WERI-Rb-1 (cell line): ENCODE data around the gene NAA16.

Source experiments
- DNase-seq: peaks from one replicate; pipeline ENCODE4 v3.0.0-alpha.2; 2020
- H3K27ac ChIP-seq: fragments of 250-450 bp; sonication (Bioruptor Pico); 2 replicates; pipeline ENCODE4 v1.5.1; 2020; ENCODE audit warnings: mild to moderate bottlenecking, moderate library complexity
- H3K27me3 ChIP-seq: fragments of 250-450 bp; sonication (Bioruptor Pico); 2 replicates; pipeline ENCODE4 v1.5.1; 2021; ENCODE audit warnings: mild to moderate bottlenecking, low read depth, moderate library complexity; ENCODE audit not compliant: insufficient read depth, severe bottlenecking
- H3K36me3 ChIP-seq: fragments of 250-450 bp; sonication (Bioruptor Pico); 2 replicates; pipeline ENCODE4 v1.5.1; 2020; ENCODE audit warnings: mild to moderate bottlenecking, moderate library complexity
- H3K4me3 ChIP-seq: 2 replicates; pipeline ENCODE4 v1.5.1; 2011; ENCODE audit warnings: low read depth, mild to moderate bottlenecking, control low read depth, low read length
- H3K9me3 ChIP-seq: fragments of 250-450 bp; sonication (Bioruptor Pico); 2 replicates; pipeline ENCODE4 v1.5.1; 2021; ENCODE audit warnings: mild to moderate bottlenecking, moderate library complexity; ENCODE audit not compliant: severe bottlenecking
- TF ChIP-seq, protein P1 (sequence below): IDR thresholded peaks from 2 replicates; pipeline ENCODE4 v1.5.1; 2011; ENCODE audit warnings: low read depth, mild to moderate bottlenecking, control low read depth, inconsistent platforms, low read length

The NAA16 gene

DNA sequence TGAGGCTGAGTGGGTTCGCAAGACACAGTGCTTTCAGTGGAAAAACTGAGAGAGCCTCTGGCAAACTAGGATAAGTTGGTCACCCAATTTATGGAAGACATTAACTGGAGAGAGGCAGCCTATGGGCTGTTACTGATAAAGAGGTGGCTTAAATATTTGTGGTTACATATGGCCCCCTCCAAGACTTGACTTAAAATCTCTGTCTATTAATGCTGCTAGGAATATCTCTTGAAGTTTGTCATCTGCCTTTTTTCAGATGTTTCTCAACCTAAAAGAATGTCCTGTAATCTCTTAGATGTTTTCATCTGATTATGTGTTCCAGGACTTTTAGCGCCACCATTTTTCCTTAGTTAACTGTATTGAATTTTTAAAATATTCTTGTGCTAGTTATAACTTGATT lies 54.6 kb downstream of the NAA16 start:
- no peaks in the 10 kb centered on the region for H3K27me3 ChIP-seq
- DNase-seq: no peak
- peaks cover 13% of the 10 kb centered on the region for H3K36me3 ChIP-seq
- TF ChIP-seq, protein P1, sequence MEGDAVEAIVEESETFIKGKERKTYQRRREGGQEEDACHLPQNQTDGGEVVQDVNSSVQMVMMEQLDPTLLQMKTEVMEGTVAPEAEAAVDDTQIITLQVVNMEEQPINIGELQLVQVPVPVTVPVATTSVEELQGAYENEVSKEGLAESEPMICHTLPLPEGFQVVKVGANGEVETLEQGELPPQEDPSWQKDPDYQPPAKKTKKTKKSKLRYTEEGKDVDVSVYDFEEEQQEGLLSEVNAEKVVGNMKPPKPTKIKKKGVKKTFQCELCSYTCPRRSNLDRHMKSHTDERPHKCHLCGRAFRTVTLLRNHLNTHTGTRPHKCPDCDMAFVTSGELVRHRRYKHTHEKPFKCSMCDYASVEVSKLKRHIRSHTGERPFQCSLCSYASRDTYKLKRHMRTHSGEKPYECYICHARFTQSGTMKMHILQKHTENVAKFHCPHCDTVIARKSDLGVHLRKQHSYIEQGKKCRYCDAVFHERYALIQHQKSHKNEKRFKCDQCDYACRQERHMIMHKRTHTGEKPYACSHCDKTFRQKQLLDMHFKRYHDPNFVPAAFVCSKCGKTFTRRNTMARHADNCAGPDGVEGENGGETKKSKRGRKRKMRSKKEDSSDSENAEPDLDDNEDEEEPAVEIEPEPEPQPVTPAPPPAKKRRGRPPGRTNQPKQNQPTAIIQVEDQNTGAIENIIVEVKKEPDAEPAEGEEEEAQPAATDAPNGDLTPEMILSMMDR: no peak
- no peaks in the 10 kb centered on the region for H3K9me3 ChIP-seq
- H3K27ac ChIP-seq: no peak overlapping the region
- H3K4me3 ChIP-seq: no peak overlapping the region

DNA sequence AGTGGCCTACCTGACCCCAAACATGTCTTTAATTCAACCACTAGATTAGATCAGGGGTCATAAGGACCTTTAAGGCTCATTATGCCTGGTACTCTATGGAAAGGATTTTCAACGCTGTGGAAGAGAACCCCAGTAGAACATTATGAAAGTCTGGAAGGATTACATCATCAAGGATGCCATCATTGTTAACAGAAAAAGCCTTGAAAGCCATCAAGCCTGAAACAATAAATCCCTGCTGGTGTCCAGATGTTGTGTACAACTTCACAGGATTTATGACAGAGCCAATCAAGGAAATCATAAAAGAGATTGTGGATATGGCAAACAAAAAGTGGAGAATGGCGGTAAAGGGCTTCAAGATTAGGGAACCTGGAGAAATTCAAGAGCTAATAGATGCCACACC lies 59.7 kb downstream of the NAA16 start:
- TF ChIP-seq, protein P1: no peak

DNA sequence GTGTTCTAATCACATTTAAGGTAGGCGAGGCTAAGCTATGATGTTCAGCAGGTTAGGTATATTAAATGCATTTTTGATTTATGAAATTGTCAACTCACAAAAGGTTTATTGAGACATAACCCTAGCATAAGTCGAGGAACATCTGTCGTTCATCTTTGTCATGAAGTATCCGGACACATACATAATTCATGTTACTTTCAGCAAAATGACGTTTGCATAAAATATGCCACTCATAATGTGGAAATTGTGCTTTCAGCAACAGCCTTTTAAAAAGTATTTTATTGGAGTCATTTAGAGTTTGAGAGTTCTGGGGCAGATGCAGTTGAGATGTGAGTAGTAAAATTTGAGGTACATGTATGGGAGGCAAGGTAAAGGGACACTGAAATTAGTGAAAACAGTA lies 66.4 kb downstream of the NAA16 start:
- Histone ChIP-seq H3K4me3 (no peak overlapping the region), H3K27ac (no peak overlapping the region), H3K36me3 (no peaks in the 10 kb centered on the region), H3K9me3 (no peaks in the 10 kb centered on the region), H3K27me3 (no peaks in the 10 kb centered on the region)
- TF ChIP-seq, protein P1: no peak
- DNase-seq: no peak

More for the DNA sequence above, 59.7 kb downstream of the NAA16 start:
- Histone ChIP-seq H3K36me3 (peaks cover 15% of the 10 kb centered on the region), H3K9me3 (no peaks in the 10 kb centered on the region), H3K27me3 (no peaks in the 10 kb centered on the region), H3K4me3 (no peak overlapping the region), H3K27ac (no peak overlapping the region)
- DNase-seq: no peak

DNA sequence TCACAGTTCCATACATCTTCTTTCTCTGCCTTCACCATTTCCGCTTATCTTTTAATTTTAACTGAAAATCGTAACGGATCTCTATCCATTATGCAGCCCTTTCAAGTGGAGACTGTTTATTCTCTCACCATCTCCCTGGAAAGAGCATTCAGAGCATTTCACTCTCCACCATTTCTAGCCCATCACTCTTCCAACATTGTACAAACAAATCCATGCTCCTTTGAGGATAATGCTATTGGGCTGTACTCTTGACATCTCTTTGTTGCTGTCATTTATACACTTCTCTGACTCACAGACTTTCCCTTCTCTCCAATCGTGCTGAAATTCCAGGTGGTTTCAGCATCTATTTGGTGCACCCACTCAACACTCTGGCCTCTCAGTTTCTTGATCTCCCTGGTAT lies 71.4 kb downstream of the NAA16 start:
- TF ChIP-seq, protein P1: no peak
- H3K27me3 ChIP-seq: no peaks in the 10 kb centered on the region
- no peak overlapping the region for H3K4me3 ChIP-seq
- H3K9me3 ChIP-seq: no peaks in the 10 kb centered on the region
- no peak for DNase-seq
- no peak overlapping the region for H3K27ac ChIP-seq
- H3K36me3 ChIP-seq: no peaks in the 10 kb centered on the region

DNA sequence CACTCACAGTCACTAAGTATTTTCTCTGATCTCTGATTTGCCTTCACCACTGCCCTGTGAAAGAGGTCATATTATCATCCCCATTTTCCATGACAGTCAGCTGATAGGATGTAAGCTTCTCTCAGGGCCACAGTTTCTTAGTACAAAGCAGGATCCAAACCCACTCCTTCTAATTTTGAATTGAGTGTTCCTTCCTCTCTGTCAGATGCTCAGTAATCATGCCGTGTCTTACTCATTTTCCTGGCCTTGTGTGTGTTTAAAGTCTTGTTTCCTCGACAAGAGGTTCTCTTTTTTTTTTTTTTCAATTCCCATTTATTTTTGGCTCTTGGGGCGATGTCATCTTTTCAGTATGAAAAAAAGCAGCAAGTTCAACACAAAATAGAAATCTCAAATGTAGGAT lies 72.3 kb downstream of the NAA16 start:
- Histone ChIP-seq H3K27ac (no peak overlapping the region), H3K36me3 (no peaks in the 10 kb centered on the region), H3K27me3 (no peaks in the 10 kb centered on the region), H3K9me3 (no peaks in the 10 kb centered on the region), H3K4me3 (no peak overlapping the region)
- TF ChIP-seq, protein P1: no peak
- no peak for DNase-seq

DNA sequence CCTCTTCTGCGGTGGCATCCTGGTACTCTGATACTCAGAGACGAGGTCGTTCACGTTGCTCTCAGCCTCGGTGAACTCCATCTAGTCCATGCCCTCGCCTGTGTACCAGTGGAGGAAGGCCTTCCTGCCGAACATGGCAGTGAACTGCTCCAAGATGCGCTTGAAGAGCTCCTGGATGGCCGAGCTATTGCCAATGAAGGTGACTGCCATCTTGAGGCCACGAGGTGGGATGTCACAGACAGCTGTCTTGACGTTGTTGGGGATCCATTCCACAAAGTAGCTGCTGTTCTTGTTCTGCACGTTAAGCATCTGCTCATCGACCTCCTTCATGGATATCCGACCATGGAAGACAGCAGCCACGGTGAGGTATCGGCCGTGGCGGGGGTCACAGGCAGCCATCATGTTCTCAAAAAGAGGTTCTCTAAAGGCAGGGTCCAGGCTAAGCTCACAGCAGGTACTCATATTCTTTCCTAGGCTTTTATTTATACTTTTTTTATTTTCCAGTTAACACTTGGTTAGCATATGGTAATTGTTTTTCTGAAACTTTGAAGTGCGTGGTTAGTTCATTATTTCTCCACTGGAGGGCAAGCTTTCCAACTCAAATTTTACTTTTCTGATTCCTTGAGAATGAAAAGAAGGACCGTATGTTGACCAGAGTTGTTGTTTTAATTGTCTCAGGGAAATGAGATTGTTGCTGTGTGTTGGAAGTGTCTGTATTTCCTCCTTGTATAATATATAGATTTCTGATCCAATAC lies 73.9 kb downstream of the NAA16 start:
- no peak for DNase-seq

More for the DNA sequence above, 73.9 kb downstream of the NAA16 start:
- no peaks in the 10 kb centered on the region for H3K9me3 ChIP-seq
- H3K27ac ChIP-seq: no peak overlapping the region
- H3K36me3 ChIP-seq: no peaks in the 10 kb centered on the region
- TF ChIP-seq, protein P1: 0 out of 2 replicates have a peak, but pooled peaks have one; percentile 8
- H3K4me3 ChIP-seq: no peak overlapping the region
- no peaks in the 10 kb centered on the region for H3K27me3 ChIP-seq
